Parathyroid adenoma (tissue), 2 donors: Measurements from ENCODE around the gene FOXC1.

Experiments
- H2AFZ ChIP-seq: fragments of 300-600 bp; sonication (generic); one replicate; pipeline ENCODE4 v1.7.0; 2017; ENCODE audit warnings: antibody characterized with exemption, mild to moderate bottlenecking
- H3K27ac ChIP-seq: fragments of 300-600 bp; sonication (generic); one replicate; pipeline ENCODE4 v1.7.0; 2017
- H3K27me3 ChIP-seq: fragments of 300-600 bp; sonication (generic); one replicate; pipeline ENCODE4 v1.7.0; 2017; ENCODE audit warnings: low read length; ENCODE audit not compliant: control insufficient read depth, insufficient read depth
- H3K36me3 ChIP-seq: fragments of 300-600 bp; sonication (generic); one replicate; pipeline ENCODE4 v1.7.0; 2017; ENCODE audit warnings: low read length; ENCODE audit not compliant: control insufficient read depth, insufficient read depth
- H3K4me1 ChIP-seq: fragments of 300-600 bp; sonication (generic); one replicate; pipeline ENCODE4 v1.7.0; 2017; ENCODE audit warnings: control low read depth
- H3K4me2 ChIP-seq: fragments of 300-600 bp; sonication (generic); one replicate; pipeline ENCODE4 v1.7.0; 2017; ENCODE audit warnings: low read length
- H3K4me3 ChIP-seq: fragments of 300-600 bp; sonication (generic); one replicate; pipeline ENCODE4 v1.7.0; 2017; ENCODE audit warnings: low read depth, low read length
- H3K79me2 ChIP-seq: fragments of 300-600 bp; sonication (generic); one replicate; pipeline ENCODE4 v1.7.0; 2017; ENCODE audit warnings: control low read depth
- H3K9ac ChIP-seq: fragments of 300-600 bp; sonication (generic); one replicate; pipeline ENCODE4 v1.7.0; 2017; ENCODE audit warnings: mild to moderate bottlenecking
- H3K9me3 ChIP-seq: fragments of 300-600 bp; sonication (generic); one replicate; pipeline ENCODE4 v1.7.0; 2017; ENCODE audit warnings: low read length; ENCODE audit not compliant: control insufficient read depth
- CTCF ChIP-seq: fragments of 300-600 bp; sonication (generic); IDR thresholded peaks from one replicate; pipeline ENCODE4 v1.7.0; 2017; ENCODE audit warnings: antibody characterized with exemption, mild to moderate bottlenecking
- donor health status: primary hyperparathyroidism.

The FOXC1 gene

GRCh38 chr6:1636971-1637871 lies 27.5 kb downstream of the FOXC1 start:
- no peak overlapping the region for H3K4me3 ChIP-seq
- H3K36me3 ChIP-seq, result no peaks in the 10 kb centered on the region
- H2AFZ ChIP-seq, result no peak overlapping the region
- no peak overlapping the region for H3K9ac ChIP-seq
- no peaks in the 10 kb centered on the region for H3K9me3 ChIP-seq
- TF ChIP-seq CTCF, result no peak
- no peaks in the 10 kb centered on the region for H3K79me2 ChIP-seq
- no peak overlapping the region for H3K4me2 ChIP-seq
- H3K27ac ChIP-seq, result no peak overlapping the region
- peaks cover 2% of the 10 kb centered on the region for H3K4me1 ChIP-seq
- H3K27me3 ChIP-seq, result no peaks in the 10 kb centered on the region

GRCh38 chr6:1639430-1639829 lies 29.7 kb downstream of the FOXC1 start:
- Histone ChIP-seq H3K27me3 (no peaks in the 10 kb centered on the region), H3K4me1 (peaks cover 2% of the 10 kb centered on the region)

GRCh38 chr6:1640476-1640875 lies 30.8 kb downstream of the FOXC1 start:
- Histone ChIP-seq H3K9me3 (no peaks in the 10 kb centered on the region), H3K27ac (no peak overlapping the region), H3K27me3 (no peaks in the 10 kb centered on the region), H3K4me1 (peaks cover 2% of the 10 kb centered on the region), H3K4me3 (no peak overlapping the region), H3K4me2 (no peak overlapping the region), H2AFZ (no peak overlapping the region), H3K79me2 (no peaks in the 10 kb centered on the region), H3K9ac (no peak overlapping the region), H3K36me3 (no peaks in the 10 kb centered on the region)
- no peak for TF ChIP-seq CTCF

More at GRCh38 chr6:1639430-1639829, 29.7 kb downstream of the FOXC1 start:
- H3K27ac ChIP-seq, result no peak overlapping the region
- H3K9me3 ChIP-seq, result no peaks in the 10 kb centered on the region
- no peak overlapping the region for H3K4me2 ChIP-seq
- H3K4me3 ChIP-seq, result no peak overlapping the region
- H2AFZ ChIP-seq, result no peak overlapping the region
- H3K36me3 ChIP-seq, result no peaks in the 10 kb centered on the region
- no peak for TF ChIP-seq CTCF
- no peaks in the 10 kb centered on the region for H3K79me2 ChIP-seq
- H3K9ac ChIP-seq, result no peak overlapping the region

- Histone ChIP-seq H3K79me2 (no peaks in the 10 kb centered on the region), H3K4me1 (peaks cover 2% of the 10 kb centered on the region), H2AFZ (no peak overlapping the region), H3K4me3 (no peak overlapping the region), H3K27me3 (no peaks in the 10 kb centered on the region), H3K36me3 (no peaks in the 10 kb centered on the region), H3K9me3 (no peaks in the 10 kb centered on the region), H3K27ac (no peak overlapping the region), H3K9ac (no peak overlapping the region), H3K4me2 (no peak overlapping the region)
- no peak for TF ChIP-seq CTCF
Measured at GRCh38 chr6:1641343-1641885, 31.7 kb downstream of the FOXC1 start.
